COLO668 (cell line): ENCODE results near the gene SNRPA.

Experiments
- DNase-seq: peaks from one replicate; lab custom pipeline; 2025; ENCODE audit not compliant: unreplicated experiment; lab: John Stamatoyannopoulos, UW

SNRPA gene

DNA sequence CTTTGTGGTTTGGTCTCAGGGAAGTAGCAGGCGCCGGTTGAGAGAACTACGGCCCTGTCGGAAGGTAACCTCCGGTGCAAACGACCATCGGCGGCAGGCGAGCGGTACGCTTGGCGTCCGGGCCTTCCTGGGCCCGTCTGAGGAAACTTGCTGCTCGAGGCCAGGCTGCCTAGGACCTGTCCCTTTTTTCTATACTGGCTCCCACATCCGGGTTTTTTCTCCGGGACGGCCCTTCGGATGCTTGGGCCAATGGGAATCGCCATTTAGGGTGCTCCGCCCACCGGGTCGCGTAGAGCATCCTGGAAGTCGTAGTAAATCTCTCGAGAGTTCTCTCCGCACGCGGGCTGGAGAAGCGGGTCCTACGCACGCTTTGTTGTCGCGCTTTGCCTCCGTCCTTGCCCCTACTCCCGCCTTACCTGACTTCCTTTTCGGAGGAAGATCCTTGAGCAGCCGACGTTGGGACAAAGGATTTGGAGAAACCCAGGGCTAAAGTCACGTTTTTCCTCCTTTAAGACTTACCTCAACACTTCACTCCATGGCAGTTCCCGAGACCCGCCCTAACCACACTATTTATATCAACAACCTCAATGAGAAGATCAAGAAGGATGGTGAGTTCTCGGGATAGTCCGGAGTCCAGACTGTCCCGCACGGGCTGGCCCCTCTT, at the start of gene SNRPA:
Gene SNRPA, plus strand, starts transcription at position 330 of the 664 bp plus-strand sequence. Its CDS starts 206 bp downstream, at position 536.
- peak; percentile 96 for DNase-seq

DNA sequence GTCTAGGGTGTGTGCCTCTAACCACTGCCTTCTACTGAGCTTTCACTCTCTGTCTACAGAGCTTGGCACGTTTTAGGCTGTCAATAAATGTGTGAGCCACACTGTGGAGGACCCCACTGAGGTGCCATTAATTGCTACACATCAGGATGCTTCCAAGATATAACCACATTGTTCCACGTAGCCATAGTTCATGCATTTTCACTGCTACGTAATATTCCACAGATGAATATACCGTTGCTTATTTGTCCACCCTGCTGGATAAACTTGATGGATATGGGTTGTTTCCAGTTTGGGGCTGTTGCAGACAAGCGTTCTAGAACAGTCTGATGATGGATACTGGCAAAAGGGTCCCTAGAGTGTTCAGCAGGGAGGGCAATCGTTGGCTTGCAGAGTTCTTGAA, 49.2 kb upstream of the SNRPA start:
- DNase-seq: no peak

GRCh38 chr19:40702337-40703012, 48.5 kb upstream of the SNRPA start:
- DNase-seq: peak; percentile 12

DNA sequence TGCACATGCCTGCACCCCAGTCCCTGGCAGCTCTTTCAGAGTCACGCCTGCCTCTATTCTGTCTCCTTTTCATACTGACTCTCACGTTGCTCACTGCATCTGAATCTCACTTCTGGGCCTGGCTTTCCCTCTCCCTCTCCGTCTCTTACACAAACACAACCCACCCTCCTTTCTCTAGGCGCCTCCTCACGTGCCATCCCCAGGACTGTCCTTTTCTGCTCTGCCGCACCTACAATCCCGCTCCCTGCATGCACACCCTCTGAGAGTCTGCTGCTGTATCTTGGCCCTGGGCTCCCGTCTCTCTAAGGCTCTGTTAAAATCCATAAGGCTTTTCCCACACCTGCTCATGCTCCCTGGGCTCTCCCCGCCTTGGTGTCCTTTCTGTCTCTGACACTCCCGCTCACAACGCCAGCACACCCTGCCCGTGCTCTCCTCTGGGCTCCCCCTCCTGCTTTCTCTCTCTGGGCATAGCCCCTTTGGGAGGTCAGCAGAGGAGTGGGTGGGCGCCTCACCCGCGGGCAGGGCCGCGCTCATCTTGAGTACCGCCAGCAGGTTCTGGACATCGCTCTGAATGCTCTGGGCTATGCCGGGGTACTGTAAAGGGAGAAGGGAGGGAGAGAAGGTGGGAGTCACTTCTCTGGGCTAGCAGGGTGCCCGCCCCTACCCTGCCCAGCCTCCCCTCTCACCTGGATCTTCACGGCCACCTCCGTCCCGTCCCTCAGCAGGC, 47.8 kb upstream of the SNRPA start:
- no peak for DNase-seq

DNA sequence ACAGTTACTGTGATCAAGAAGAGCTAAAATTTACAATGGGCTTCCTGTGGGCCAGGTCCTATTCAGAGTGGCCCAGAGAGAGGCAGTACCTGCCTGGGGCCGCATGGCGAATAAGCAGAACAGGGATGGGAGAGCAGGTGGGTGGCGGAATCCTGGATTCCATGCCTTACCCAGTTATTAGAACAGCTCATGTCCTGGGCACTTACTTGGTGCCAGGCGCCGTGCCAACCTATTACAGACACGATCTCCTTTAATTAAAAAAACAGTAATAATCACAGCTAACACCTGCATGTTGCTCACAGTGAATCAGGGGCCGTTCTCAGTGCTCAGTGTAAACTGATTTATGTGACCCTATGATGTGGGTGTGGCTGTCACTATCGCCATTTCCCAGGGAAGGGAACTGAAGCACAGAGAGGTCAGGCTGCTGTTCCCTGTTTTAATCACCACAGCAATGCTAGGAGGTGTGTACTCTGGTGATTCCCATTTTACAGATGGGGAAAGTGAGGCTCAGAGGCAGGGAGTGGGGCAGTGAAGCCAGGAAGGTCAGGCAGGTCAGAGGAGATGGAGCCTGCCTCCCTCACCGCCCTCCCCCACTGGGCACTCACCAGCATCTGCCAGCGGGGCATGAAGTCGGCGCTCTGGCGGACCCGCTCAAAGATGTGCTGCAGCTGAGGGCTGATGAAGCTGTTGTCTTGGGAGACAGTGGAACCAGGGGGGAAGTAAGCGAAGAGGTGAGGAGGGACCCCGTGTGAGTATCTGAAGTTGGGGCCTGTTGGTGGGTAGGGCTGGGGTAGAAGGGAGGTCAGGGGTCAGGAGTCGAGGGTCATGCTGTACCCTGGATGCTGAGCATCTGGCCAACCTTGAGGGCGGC, 46.3 kb upstream of the SNRPA start:
- no peak for DNase-seq

- no peak for DNase-seq
Measured at GRCh38 chr19:40705362-40705651, 45.7 kb upstream of the SNRPA start.

DNA sequence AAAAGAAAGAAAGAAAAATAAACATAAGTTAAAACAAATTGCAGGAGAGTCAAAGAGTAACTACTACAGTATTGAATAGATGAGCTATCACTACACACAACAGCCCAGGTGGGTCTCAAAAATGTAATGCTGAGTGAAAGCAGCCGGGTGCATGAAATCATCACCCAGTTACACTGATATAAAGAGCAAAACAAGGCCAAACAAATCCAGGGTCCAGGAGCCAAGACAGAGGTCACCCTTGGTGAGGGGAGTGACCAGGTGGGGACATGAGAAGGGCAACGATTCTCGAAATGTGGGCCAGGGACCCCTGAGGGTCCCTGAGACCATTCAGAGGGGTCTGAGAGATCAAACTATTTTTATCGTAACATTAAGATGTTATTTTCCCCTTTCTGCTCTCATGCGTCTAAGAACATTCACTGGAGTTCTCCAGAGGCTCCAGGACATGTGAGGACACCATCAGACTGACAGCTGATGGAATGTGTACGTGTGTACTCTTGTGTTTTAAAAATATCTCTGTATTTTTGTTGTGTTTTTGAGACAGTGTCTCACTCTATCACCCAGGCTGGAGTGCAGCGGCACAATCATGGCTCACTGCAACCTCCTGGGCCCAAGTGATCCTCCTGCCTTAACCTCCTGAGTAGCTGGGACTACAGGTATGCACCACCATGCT, 44.9 kb upstream of the SNRPA start:
- no peak for DNase-seq

DNA sequence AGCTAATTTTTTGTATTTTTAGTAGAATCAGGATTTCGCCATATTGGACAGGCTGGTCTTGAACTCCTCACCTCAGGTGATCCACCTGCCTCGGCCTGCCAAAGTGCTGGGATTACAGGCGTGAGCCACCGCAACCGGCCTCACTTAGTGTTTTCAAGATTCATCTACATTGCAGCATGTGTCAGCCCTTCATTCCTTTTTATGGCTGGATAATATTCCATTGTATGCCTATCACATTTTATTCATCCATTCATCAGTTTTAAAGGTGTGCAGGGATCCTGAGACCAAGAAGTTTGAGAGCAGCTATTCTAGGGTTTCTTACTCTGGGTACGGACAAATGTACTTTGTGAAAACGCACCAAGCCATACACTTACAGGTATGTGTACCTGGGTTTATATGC, 43.4 kb upstream of the SNRPA start:
- DNase-seq: no peak

- DNase-seq: no peak
Measured at GRCh38 chr19:40709817-40710216, 41.2 kb upstream of the SNRPA start.

DNA sequence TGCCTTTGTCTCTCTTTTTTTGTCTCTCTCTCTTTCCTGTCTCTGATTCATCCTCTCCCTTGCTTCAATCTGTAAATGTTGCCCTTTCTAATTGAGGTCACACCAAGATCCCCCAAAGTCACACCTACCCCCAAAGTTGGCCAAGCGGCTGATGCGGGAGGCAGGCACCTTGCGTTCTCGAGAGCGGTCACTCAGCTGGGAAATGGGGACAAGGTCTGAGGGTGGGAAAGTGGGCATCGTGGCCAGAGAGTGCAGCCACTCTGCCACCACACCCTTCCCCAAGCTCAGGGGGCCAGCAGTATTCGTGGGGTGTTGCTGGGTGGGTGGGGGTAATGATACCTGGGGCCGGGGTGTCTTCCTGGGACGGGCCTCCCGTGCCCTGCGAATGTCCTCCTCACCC, 37.1 kb upstream of the SNRPA start:
- no peak for DNase-seq

- peak; percentile 91 for DNase-seq
Measured at GRCh38 chr19:40714441-40715299, 36.3 kb upstream of the SNRPA start.

- DNase-seq: peak; percentile 68
Measured at GRCh38 chr19:40716031-40716481, 34.9 kb upstream of the SNRPA start.

DNA sequence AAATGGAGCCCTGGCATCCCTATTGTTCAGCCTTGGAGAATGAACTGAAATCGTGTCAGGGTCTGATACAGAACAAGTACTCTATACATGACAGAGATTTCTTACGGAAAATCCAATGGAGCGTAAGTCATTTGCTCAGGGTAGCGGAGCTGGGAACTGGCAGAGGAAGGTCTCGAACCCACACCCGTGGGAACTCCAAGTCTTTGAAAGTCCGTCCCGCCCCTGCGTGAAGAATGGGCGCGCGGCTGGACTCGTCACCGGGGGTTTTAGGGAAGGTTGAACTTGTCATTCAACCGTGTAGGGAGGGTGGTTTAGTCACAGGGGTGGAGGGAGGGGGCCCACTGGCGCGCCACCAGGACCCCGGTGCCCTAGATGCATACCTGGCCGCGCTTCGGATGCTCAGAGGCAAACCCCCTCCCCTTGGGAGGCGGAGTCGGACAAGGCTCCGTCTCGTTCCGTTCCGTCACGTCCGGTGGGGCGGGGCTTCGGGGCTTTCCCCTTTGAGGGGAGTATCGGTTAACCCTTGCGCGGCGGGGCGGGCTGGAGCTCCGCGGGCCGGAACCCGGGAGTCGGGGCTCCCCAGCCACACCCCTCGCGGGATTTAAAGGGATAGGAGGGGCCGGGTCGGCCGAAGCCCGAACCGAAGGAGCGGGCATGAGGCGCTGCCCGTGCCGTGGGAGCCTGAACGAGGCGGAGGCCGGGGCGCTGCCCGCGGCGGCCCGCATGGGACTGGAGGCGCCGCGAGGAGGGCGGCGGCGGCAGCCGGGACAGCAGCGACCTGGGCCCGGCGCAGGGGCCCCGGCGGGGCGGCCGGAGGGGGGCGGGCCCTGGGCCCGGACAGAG, 34.3 kb upstream of the SNRPA start, which contains the start of the genes COQ8B and ITPKC:
Gene COQ8B, minus strand, starts transcription at position 405 of the 843 bp plus-strand sequence. CDS start 2,254 bp downstream, outside the sequence.
Gene ITPKC, plus strand, starts transcription at position 631 of the 843 bp plus-strand sequence. Its CDS starts 24 bp downstream, at position 655.
- peak; percentile 99 for DNase-seq

- no peak for DNase-seq
Measured at GRCh38 chr19:40717325-40717879, 33.6 kb upstream of the SNRPA start.

DNA sequence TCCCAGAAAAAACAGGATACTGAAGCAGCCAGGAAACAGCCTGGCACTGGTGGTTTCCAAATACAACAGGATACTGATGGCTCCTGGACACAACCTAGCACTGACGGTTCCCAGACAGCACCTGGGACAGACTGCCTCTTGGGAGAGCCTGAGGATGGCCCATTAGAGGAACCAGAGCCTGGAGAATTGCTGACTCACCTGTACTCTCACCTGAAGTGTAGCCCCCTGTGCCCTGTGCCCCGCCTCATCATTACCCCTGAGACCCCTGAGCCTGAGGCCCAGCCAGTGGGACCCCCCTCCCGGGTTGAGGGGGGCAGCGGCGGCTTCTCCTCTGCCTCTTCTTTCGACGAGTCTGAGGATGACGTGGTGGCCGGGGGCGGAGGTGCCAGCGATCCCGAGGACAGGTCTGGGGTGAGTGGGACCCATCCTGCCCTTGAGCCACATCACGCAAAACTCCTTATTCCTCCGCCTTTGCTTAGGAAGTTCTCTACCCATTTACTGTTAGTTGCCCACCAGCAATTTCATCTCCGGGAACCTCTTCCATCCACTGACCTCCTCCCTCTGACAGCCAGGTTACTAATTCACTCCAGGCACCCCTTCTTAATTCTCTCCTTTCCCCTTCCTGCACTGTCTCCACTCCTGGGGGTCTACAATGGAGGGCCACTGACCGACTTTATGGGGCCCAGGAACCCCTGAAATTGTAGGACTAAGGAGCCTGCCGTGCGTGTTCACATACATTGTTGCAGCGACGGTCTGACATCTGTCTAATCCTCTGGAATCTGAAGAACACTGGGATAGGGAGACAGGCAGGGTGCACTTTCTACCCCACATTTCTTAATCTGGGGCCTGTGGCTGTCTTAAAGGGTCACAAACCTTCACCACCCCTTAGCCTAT, 32.9 kb upstream of the SNRPA start:
- DNase-seq: peak; percentile 30

GRCh38 chr19:40718774-40719391, 32.1 kb upstream of the SNRPA start:
- DNase-seq: peak; percentile 79

DNA sequence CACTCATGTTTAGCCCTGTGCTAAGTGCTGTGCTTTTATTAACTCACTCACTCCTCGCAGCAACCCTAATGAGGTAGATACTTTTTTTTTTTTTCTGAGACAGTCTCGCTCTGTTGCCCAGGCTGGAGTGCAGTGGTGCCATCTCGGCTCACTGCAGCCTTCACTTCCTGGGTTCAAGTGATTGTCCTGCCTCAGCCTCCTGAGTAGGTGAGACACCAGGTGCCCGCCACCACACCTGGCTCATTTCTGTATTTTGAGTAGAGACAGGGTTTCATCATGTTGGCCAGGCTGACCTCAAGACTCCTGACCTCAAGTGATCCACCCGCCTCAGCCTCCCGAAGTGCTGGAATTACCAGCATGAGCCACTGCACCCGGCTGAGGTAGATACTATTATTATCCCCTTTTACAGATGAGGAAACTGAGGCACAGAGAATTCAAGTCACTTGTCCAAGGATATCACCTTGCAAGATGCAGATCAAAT, 31.5 kb upstream of the SNRPA start:
- no peak for DNase-seq
